HuH-7 (cell line): ENCODE measurements around the gene OR5M3.

Experiments used
- DNase-seq: peaks from one replicate; pipeline ENCODE4 v3.0.0; 2011; ENCODE audit warnings: low spot score

Gene OR5M3

GRCh38 chr11:56473252-56473651 lies at the start of gene OR5M3:
Gene OR5M3, minus strand, starts transcription at chr11:56473352. Its CDS starts 2,855 bp downstream, at chr11:56470497.
- DNase-seq = no peak

- peak; percentile 3 for DNase-seq
Observed at GRCh38 chr11:56522008-56522407, 48.9 kb upstream of the OR5M3 start.

GRCh38 chr11:56513280-56513679 lies 40.1 kb upstream of the OR5M3 start:
- no peak for DNase-seq

DNA sequence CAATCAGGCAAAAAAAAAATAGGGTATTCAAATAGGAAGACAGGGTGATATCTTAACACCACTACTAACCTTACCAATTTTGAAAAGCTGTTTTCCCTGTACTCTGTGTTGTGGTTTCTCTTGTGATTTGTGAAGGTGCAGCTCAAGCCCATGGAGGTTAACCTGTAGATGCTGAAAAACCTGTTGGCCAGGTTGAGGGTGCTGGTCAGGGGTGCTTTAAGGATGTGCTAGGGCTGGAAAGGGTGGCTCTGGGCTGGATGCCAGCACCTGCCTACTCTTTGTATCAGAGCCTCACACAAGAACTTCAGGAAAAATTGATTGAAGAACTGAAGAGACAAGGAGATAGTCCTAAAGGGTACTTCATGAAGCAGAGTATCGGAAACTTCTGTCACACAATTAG lies 36.3 kb upstream of the OR5M3 start:
- DNase-seq = no peak

- no peak for DNase-seq
Observed at GRCh38 chr11:56497010-56497409, 23.9 kb upstream of the OR5M3 start.

DNA sequence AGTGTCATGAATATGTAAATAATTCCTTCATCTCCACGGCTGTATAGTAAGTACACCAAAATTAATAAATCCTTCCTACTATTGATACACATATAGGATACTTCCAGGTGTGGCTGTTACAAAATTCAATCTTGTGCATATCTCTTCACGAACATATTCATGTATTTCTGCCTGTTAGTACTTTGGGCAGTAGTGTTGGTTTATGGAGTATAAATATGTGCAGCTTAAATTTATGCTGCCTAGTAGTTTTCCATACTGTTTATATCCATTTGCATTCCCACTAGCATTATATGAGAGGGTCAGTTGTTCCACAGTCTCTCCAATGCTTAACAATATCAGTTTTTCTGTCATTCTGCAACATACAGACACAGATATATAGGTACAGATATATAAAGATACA lies 22.0 kb upstream of the OR5M3 start:
- no peak for DNase-seq

- DNase-seq = no peak
Observed at GRCh38 chr11:56491270-56491669, 18.1 kb upstream of the OR5M3 start, which contains the start of gene OR5M8. Gene OR5M8, minus strand, starts transcription at chr11:56491370. Its CDS starts 0 bp downstream, at chr11:56491370.

GRCh38 chr11:56486801-56487200 lies 13.6 kb upstream of the OR5M3 start:
- no peak for DNase-seq

GRCh38 chr11:56474729-56475235 lies 1.6 kb upstream of the OR5M3 start:
- no peak for DNase-seq

- DNase-seq = no peak
Observed at GRCh38 chr11:56457076-56457475, 16.1 kb downstream of the OR5M3 start.

- DNase-seq = no peak
Observed at GRCh38 chr11:56453521-56453920, 19.6 kb downstream of the OR5M3 start.
